Thoracic aorta (tissue), 2 donors: ENCODE measurements around the gene PYCARD. TPM values are rescaled to one million over a fixed set of nuclear protein-coding genes. Genes with fewer than 3 reads are reported as not detected.
A peak's percentile ranks its signal among the peaks of the same experiment; 100 is the strongest.
"Not testable (repeated sequence)": the region's sequence is repeated elsewhere in the genome, so short reads cannot be mapped to it uniquely, and the experiment has no call there.

Source experiments
- ATAC-seq: fragments of 150-250 bp; one replicate; pipeline ENCODE4 v1.8.0; 2017; ENCODE audit warnings: low read depth; ENCODE audit not compliant: insufficient number of reproducible peaks, low FRiP score
- DNase-seq: peaks from one replicate; pipeline ENCODE4 v3.0.0-alpha.2; 2020; ENCODE audit warnings: low spot score
- H3K27ac ChIP-seq, 2 donors: fragments of 200-600 bp; sonication (generic); 1 replicate in 1 of 2; 2 replicates in 1 of 2; pipeline ENCODE4 v1.5.1; 2016; ENCODE audit warnings: mild to moderate bottlenecking in 2 of 2, moderate library complexity in 2 of 2
- H3K27me3 ChIP-seq: fragments of 200-600 bp; sonication (generic); replicated peaks from 2 replicates; pipeline ENCODE4 v1.6.0; 2016; ENCODE audit warnings: mild to moderate bottlenecking; ENCODE audit not compliant: insufficient read depth
- H3K36me3 ChIP-seq: fragments of 200-600 bp; sonication (generic); one replicate; pipeline ENCODE4 v1.5.1; 2016
- H3K4me1 ChIP-seq, 2 donors: fragments of 200-600 bp; sonication (generic); 1 replicate in 1 of 2; 2 replicates in 1 of 2; pipeline versions ENCODE4 v1.5.1 to v1.6.0; 2016; ENCODE audit warnings: low read depth in 2 of 2, mild to moderate bottlenecking in 1 of 2; ENCODE audit not compliant: control insufficient read depth in 1 of 2
- H3K4me3 ChIP-seq: fragments of 200-600 bp; sonication (generic); 2 replicates; pipeline ENCODE4 v1.5.1; 2016; ENCODE audit warnings: mild to moderate bottlenecking
- H3K9me3 ChIP-seq: fragments of 200-600 bp; sonication (generic); 2 replicates; pipeline ENCODE4 v1.5.1; 2016
- total RNA-seq, 2 donors: library from RNA; depleted of rRNA; stranded (reverse); fragments of >200 nt; gene quantifications; one replicate each; pipeline versions ENCODE4 v1.1.0 to v1.2.3, GENCODE V29; 2016
- TF ChIP-seq, protein P1 (sequence below): fragments of 200-600 bp; sonication (generic); IDR thresholded peaks from one replicate; pipeline ENCODE4 v1.5.1; 2019; ENCODE audit warnings: antibody characterized with exemption

The PYCARD gene
- 10 to 100 TPM; 19.2 to 23.0 TPM for total RNA-seq

- peak within 1 kb of the TSS in 1 of 2 donors; percentile 16 for H3K27ac ChIP-seq
- no peaks in the 10 kb centered on the region for H3K9me3 ChIP-seq
- H3K27me3 ChIP-seq: no peaks in the 10 kb centered on the region
- H3K4me3 ChIP-seq: peak within 1 kb of the TSS; percentile 74
- TF ChIP-seq, protein P1, sequence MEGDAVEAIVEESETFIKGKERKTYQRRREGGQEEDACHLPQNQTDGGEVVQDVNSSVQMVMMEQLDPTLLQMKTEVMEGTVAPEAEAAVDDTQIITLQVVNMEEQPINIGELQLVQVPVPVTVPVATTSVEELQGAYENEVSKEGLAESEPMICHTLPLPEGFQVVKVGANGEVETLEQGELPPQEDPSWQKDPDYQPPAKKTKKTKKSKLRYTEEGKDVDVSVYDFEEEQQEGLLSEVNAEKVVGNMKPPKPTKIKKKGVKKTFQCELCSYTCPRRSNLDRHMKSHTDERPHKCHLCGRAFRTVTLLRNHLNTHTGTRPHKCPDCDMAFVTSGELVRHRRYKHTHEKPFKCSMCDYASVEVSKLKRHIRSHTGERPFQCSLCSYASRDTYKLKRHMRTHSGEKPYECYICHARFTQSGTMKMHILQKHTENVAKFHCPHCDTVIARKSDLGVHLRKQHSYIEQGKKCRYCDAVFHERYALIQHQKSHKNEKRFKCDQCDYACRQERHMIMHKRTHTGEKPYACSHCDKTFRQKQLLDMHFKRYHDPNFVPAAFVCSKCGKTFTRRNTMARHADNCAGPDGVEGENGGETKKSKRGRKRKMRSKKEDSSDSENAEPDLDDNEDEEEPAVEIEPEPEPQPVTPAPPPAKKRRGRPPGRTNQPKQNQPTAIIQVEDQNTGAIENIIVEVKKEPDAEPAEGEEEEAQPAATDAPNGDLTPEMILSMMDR: no peak
- DNase-seq (no peak), ATAC-seq (peak; percentile 12)
- peaks cover 0 to 26% of the 10 kb centered on the region in 2 donors for H3K4me1 ChIP-seq
- no peaks in the 10 kb centered on the region for H3K36me3 ChIP-seq
These were observed at the start of gene PYCARD for GRCh38 chr16:31202414-31203375. PYCARD (minus strand) TSS chr16:31202760; CDS start chr16:31202690, 70 bp downstream.

- no peak overlapping the region for H3K27ac ChIP-seq
- no peaks in the 10 kb centered on the region for H3K4me1 ChIP-seq
- H3K4me3 ChIP-seq: no peak overlapping the region
- H3K36me3 ChIP-seq: no peaks in the 10 kb centered on the region
- no peaks in the 10 kb centered on the region for H3K27me3 ChIP-seq
- no peak for DNase-seq
- TF ChIP-seq, protein P1: no peak
- ATAC-seq: no peak
- H3K9me3 ChIP-seq: no peaks in the 10 kb centered on the region
These were observed 48.9 kb upstream of the PYCARD start for GRCh38 chr16:31251435-31251834.

DNA sequence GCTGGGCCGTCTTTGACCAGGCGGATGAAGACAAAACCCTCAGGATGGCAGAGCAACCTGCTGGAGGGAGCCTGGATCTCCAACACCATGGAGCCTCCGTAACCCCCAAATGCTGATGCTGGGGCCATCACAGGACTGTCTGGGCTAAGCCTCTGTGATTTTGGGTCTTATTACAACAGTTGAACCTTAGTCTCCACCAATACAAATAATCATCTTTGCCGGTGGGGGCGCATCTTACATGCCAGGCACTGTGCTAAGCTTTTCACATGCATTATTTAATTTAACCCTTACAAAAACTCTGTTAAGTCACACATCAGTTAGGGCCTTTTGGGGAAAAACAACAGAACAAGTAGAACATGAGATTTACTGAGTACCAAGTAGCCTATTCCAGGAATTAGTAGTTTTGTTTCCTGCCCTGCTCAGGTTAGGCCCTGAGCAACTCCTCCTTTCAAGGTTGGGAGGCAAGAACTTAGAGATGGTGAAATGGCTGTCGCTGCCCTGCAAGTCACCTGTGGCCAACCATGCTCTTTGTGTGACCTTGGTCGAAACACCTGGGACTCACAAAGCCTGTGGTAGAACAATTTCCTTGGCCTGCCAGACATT lies 48.3 kb upstream of the PYCARD start:
- ATAC-seq: no peak
- no peak overlapping the region for H3K27ac ChIP-seq
- no peaks in the 10 kb centered on the region for H3K36me3 ChIP-seq
- no peaks in the 10 kb centered on the region for H3K27me3 ChIP-seq
- TF ChIP-seq, protein P1: no peak
- H3K9me3 ChIP-seq: no peaks in the 10 kb centered on the region
- no peak for DNase-seq
- H3K4me3 ChIP-seq: no peak overlapping the region
- H3K4me1 ChIP-seq: no peaks in the 10 kb centered on the region

GRCh38 chr16:31248344-31248743 lies 45.8 kb upstream of the PYCARD start:
- Histone ChIP-seq H3K27me3 (no peaks in the 10 kb centered on the region), H3K9me3 (no peaks in the 10 kb centered on the region), H3K27ac (no peak overlapping the region), H3K36me3 (no peaks in the 10 kb centered on the region), H3K4me3 (no peak overlapping the region), H3K4me1 (no peaks in the 10 kb centered on the region)
- ATAC-seq (no peak), DNase-seq (no peak)
- TF ChIP-seq, protein P1: no peak

- TF ChIP-seq, protein P1: no peak
- no peaks in the 10 kb centered on the region for H3K4me1 ChIP-seq
- no peak for DNase-seq
- H3K27me3 ChIP-seq: no peaks in the 10 kb centered on the region
- no peak for ATAC-seq
- H3K36me3 ChIP-seq: no peaks in the 10 kb centered on the region
- no peak overlapping the region for H3K4me3 ChIP-seq
- no peak overlapping the region for H3K27ac ChIP-seq
- no peaks in the 10 kb centered on the region for H3K9me3 ChIP-seq
These were observed 43.7 kb upstream of the PYCARD start for GRCh38 chr16:31246296-31246695.

DNA sequence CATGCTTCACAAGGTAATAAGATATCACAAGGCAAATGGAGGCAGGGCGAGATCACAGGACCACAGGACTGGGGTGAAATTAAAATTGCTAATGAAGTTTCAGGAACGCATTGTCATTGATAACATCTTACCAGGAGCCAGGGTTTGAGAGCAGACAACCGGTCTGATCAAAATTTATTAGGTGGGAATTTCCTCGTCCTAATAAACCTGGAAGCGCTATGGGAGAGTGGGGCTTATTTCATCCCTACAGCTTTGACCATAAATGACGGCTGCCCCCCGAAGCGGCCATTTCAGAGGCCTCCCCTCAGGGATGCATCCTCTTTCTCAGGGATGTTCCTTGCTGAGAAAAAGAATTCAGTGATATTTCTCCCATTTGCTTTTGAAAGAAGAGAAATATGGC lies 43.0 kb upstream of the PYCARD start:
- ATAC-seq, H3K9me3 ChIP-seq, H3K27me3 ChIP-seq, H3K27ac ChIP-seq, H3K36me3 ChIP-seq, DNase-seq, H3K4me1 ChIP-seq, H3K4me3 ChIP-seq: not testable (repeated sequence)
